Heart right ventricle (tissue), 16 donors: Measurements from ENCODE around the gene JPT1. TPM values are rescaled to one million over a fixed set of nuclear protein-coding genes. Genes with fewer than 3 reads are reported as not detected.
"Not testable (repeated sequence)": the region's sequence is repeated elsewhere in the genome, so short reads cannot be mapped to it uniquely, and the experiment has no call there.

Source experiments
- ATAC-seq, 8 donors: fragments of 200-7000 bp; cut with Tn5 transposase; one replicate each; pipeline ENCODE4 v1.9.1; 2020; ENCODE audit warnings: mild to moderate bottlenecking in 8 of 8, moderate library complexity in 8 of 8, moderate number of reproducible peaks in 1 of 8
- DNase-seq, 2 donors: peaks; one replicate each; pipeline ENCODE4 v3.0.0-alpha.2; 2020
- H3K27ac ChIP-seq, 10 donors: fragments of 200-600 bp; sonication (generic) in 2 of 10; one replicate each; pipeline versions ENCODE4 v1.5.0 to v1.8.0; 2020 to 2022; ENCODE audit warnings: mild to moderate bottlenecking in 3 of 10
- H3K27me3 ChIP-seq, 7 donors: fragments of 200-600 bp; one replicate each; pipeline ENCODE4 v1.8.0; 2021 to 2022; ENCODE audit warnings: mild to moderate bottlenecking in 2 of 7
- H3K36me3 ChIP-seq, 9 donors: fragments of 200-600 bp; sonication (generic) in 1 of 9; one replicate each; pipeline versions ENCODE4 v1.5.0 to v1.8.0; 2020 to 2022; ENCODE audit warnings: mild to moderate bottlenecking in 2 of 9
- H3K4me1 ChIP-seq, 9 donors: fragments of 200-600 bp; sonication (generic) in 1 of 9; one replicate each; pipeline versions ENCODE4 v1.5.0 to v1.8.0; 2020 to 2022; ENCODE audit warnings: mild to moderate bottlenecking in 4 of 9
- H3K4me3 ChIP-seq, 10 donors: fragments of 200-600 bp; sonication (generic) in 2 of 10; one replicate each; pipeline versions ENCODE4 v1.5.0 to v1.8.0; 2020 to 2022; ENCODE audit warnings: mild to moderate bottlenecking in 7 of 10, moderate library complexity in 2 of 10
- H3K9me3 ChIP-seq, 11 donors: fragments of 200-600 bp in 10 of 11; sonication (generic) in 2 of 11; one replicate each; pipeline versions ENCODE4 v1.5.0 to v1.8.0; 2013 to 2022; ENCODE audit warnings: mild to moderate bottlenecking in 2 of 11, control low read depth in 1 of 11, moderate library complexity in 1 of 11
- WGBS, 2 donors: extraction: QIAGEN DNeasy Blood & Tissue Kit; methylation state at CpG; one replicate each; pipeline ENCODE4 v1.1.7; 2013; ENCODE audit warnings: inconsistent platforms in 1 of 2; 5-methylcytosine and 5-hydroxymethylcytosine counted together
- intact Hi-C, 10 donors: fragments of 100-400 bp; cut with DNase I; formaldehyde crosslinking; loops; one replicate each; pipeline versions ENCODE4 v1.11.1 to v1.14.2; 2022
- polyA plus RNA-seq, 2 donors: library from polyadenylated mRNA; stranded (reverse); fragments of 200-250 nt; gene quantifications; one replicate each; pipeline ENCODE4 v1.2.3, GENCODE V29; 2013
- total RNA-seq, 10 donors: library from RNA; stranded (reverse); fragmentation: NEBNext Ultra II Directional in 3 of 10; extraction: Animal tissue kit (Norgen Biotek cat#: 25700) in 3 of 10; gene quantifications; one replicate each; pipeline versions ENCODE4 v1.2.1 to v1.2.4, GENCODE V29; 2021 to 2023
- TF ChIP-seq, protein P1 (sequence below), 9 donors: fragments of 200-600 bp; sonication (generic) in 2 of 9; IDR thresholded peaks; one replicate each; pipeline versions ENCODE4 v1.5.0 to v1.8.0; 2021 to 2022; ENCODE audit warnings: antibody characterized with exemption in 9 of 9, mild to moderate bottlenecking in 5 of 9, moderate library complexity in 1 of 9
- donor health status: Arrhythmogenic right ventricular cardiomyopathy.
- donor health status: ischemic (EF 13 %, LVEDD 7.1; RV severe dilation, severe dysfunction).
- donor health status: healthy with polysubstance abuse.
- donor health status: DM: no; HTN: yes; CAD: no.
- donor health status: DM: no; HTN: no; CAD: no.
- donor health status: ischemic (EF 25% LVEDD 6.9; RV normal size, moderate dysfunction).
- donor health status: ischemic (EF 25% LVEDD 5.7; RV mildly dilated, moderate dysfunction).
- donor health status: healthy.
- donor health status: DM: yes; HTN: yes; CAD: no.
- donor health status: Ischemic cardiomyopathy.
- donor health status: ischemic (EF 35%, LVEDD 5.7; RV mildly dilated, moderate dysfunction).
- donor health status: nonischemic (EF 11% LVEDD 7.7; RV severe dilation, severe dysfunction).
- donor health status: DM: yes; HTN: yes; CAD: no.
- donor health status: PGD.
- donor health status: ischemic (EF 29% LVEDD 5.4; RV normal size, mild dysfunction).
- donor health status: nonischemic (EF 23%, LVEDD 6.1; RV moderate dilation, normal function).

The JPT1 gene
- total and polyA plus RNA-seq, 12 donors = 6.7 to 61.6 (median 14.7) TPM

DNA sequence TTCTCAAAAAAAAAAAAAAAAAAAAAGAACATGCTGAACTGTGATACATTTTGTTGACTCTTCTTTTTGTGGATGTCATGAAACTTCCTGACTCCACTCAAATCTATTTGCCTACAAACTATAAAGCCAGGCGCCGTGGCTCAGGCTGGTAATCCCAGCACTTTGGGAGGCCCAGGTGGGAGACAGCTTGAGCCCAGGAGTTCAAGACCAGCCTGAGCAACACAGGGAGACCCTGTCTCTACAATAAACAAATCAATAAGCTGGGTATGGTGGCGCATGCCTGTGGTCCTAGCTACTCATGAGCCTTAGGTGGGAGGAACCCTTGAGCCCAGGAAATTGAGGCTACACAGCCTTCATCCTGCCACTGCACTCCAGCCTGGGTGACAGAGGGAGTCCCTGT is 21.3 kb downstream of the JPT1 start:
- TF ChIP-seq, protein P1, sequence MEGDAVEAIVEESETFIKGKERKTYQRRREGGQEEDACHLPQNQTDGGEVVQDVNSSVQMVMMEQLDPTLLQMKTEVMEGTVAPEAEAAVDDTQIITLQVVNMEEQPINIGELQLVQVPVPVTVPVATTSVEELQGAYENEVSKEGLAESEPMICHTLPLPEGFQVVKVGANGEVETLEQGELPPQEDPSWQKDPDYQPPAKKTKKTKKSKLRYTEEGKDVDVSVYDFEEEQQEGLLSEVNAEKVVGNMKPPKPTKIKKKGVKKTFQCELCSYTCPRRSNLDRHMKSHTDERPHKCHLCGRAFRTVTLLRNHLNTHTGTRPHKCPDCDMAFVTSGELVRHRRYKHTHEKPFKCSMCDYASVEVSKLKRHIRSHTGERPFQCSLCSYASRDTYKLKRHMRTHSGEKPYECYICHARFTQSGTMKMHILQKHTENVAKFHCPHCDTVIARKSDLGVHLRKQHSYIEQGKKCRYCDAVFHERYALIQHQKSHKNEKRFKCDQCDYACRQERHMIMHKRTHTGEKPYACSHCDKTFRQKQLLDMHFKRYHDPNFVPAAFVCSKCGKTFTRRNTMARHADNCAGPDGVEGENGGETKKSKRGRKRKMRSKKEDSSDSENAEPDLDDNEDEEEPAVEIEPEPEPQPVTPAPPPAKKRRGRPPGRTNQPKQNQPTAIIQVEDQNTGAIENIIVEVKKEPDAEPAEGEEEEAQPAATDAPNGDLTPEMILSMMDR (IDR thresholded peaks at IDR 0.05) = no peak
- WGBS, 2 donors = 97 to 98% methylated on average over 3 of the region's 3 CpGs
- no peak overlapping the region for H3K4me3 ChIP-seq
- no peak for ATAC-seq
- H3K36me3 ChIP-seq = peaks cover 0 to 43% (median 0%) of the 10 kb centered on the region in 9 donors
- intact Hi-C loops = no loop called here
- DNase-seq = no peak
- peaks cover 0 to 21% (median 15%) of the 10 kb centered on the region in 9 donors for H3K4me1 ChIP-seq
- no peaks in the 10 kb centered on the region for H3K27me3 ChIP-seq
- H3K9me3 ChIP-seq = no peaks in the 10 kb centered on the region
- no peak overlapping the region for H3K27ac ChIP-seq

DNA sequence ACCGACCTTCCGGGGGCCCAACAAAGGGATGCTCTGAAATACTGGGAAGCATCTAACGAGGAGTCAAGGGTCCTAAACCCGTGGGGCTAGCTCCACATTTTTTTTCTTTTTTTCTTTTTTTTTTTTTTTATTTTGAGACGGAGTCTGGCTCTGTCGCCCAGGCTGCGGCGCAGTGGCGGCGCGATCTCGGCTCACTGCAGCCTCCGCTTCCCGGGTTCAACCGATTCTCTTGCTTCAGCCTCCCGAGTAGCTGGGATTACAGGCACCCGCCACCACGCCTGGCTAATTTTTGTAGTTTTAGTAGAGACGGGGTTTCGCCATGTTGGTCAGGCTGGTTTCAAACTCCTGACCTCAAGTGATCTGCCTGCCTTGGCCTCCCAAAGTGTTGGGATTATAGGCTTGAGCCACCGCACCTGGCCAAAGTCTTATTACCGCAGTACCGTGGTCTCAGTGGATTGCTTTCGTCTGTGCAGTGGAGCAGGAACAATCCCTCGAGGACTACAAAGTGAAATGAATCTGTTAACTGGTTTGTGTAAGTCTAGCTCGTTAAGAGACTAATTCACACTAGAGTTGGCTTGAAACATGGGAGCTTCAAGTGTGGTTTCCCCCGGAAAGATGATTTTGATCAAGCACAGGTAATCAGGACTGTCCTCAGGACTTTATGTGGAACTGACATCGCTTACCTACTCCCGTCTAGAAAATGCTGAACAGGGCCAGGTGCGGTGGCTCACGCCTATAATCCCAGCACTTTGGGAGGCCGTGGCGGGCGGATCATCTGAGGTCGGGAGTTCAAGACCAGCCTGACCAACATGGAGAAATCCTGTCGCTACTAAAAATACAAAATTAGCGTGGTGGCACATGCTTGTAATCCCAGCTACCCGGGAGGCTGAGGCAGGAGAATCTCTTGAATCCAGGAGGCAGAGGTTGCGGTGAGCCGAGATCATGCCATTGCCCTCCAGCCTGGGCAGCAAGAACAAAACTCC is 22.0 kb downstream of the JPT1 start:
- H3K27ac ChIP-seq = peak overlapping the region; percentile 69 to 95 (median 87)
- intact Hi-C loops = not testable (repeated sequence)

DNA sequence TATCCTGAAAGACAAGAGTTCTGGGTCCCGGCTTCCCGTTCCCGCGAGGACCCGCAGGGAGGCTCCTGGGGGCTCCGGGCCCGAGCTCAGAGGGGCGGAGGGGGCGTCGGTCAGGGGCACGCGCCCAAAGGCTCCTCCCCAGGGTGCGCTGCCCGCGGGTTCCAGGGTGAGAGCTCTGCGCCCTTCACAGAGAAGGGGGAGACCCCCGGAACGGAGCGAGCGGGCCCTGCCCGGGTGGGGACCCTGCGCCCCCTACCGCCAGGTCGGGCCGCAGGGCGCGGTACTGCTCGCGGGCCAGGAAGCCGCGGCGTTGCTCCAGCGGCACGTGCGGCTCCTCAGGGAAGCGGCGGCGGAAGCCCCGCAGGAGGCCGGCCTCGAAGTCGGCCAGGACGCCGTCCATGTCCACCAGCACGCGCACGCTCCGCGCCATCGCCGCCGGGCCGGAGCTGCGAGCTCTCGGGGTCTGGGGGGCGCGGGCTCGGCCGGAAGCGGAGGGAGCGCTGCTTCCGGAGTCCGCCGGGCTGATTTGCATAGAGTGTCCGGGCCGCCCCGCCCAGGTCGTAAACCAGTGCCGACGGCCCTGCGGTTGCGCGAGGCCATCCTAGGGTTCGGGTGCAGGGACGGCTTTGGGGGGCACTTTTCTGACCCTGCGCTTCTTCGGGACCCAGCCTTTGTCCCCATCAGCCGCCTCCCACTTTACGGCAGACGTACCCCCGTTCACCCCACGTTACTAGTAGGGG is 22.9 kb downstream of the JPT1 start, which contains the start of gene NT5C:
NT5C (minus strand) TSS at position 465 of the 740 bp plus-strand sequence; CDS start at position 430, 35 bp downstream.
- Histone ChIP-seq H3K27ac (peak within 1 kb of the TSS; percentile 69 to 95 (median 87)), H3K4me3 (peak within 1 kb of the TSS; percentile 42 to 92 (median 72)), H3K9me3 (no peaks in the 10 kb centered on the region), H3K4me1 (peaks cover 0 to 21% (median 15%) of the 10 kb centered on the region in 9 donors), H3K27me3 (no peaks in the 10 kb centered on the region), H3K36me3 (peaks cover 0 to 38% (median 0%) of the 10 kb centered on the region in 9 donors)
- TF ChIP-seq, protein P1 (IDR thresholded peaks at IDR 0.05) = peak; percentile 33 to 86 (median 76)
- intact Hi-C loops = no loop called here
- DNase-seq (peak; percentile 79 to 82), ATAC-seq (peak; percentile 88 to 95 (median 92))
- WGBS, 2 donors = 0 to 2% methylated on average over 75 to 82 of the region's 82 CpGs

More for the DNA sequence above, 22.0 kb downstream of the JPT1 start:
- peak overlapping the region; percentile 42 to 92 (median 72) for H3K4me3 ChIP-seq
- not testable (repeated sequence) for H3K27me3 ChIP-seq, H3K9me3 ChIP-seq, DNase-seq
- H3K4me1 ChIP-seq = peaks cover 0 to 21% (median 15%) of the 10 kb centered on the region in 9 donors
- H3K36me3 ChIP-seq = peaks cover 0 to 39% (median 0%) of the 10 kb centered on the region in 9 donors
- 83 to 85% methylated on average over 40 of the region's 40 CpGs for WGBS, 2 donors
- ATAC-seq = peak in 1 of 8 donors; percentile 2

DNA sequence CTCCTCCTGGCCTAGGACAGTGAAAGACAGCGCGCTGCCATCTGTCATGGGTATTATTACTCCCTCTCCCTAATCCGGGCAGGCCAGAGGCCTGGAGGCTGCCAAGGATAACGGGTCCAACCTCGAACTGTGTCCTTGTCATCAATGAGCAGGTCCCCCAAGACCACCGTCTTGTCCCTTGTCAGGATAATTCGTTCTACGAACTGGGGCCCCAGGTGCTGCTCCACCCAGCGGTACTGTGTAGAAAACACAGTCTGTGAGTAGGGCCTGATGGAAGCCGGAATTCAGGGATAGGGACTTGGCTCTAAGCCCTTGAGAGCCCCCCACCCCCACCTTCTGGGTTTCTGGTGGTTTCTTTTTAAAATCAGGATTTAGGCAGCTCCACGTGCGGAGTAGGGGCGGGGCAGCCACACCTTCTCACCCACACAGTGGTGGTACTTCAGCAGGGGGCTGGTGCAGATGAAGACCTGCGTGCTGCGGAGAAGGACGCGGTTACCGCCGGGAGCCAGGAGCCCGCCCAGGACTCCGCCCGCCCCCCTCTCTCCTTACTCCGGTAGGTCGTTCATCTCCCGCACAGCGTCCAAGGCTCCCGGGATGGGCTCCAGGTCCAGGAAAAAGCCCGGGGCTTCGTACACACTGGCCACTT is 23.6 kb downstream of the JPT1 start:
- no peaks in the 10 kb centered on the region for H3K9me3 ChIP-seq
- WGBS, 2 donors = 15 to 21% methylated on average over 29 of the region's 29 CpGs
- TF ChIP-seq, protein P1 (IDR thresholded peaks at IDR 0.05) = peak in 5 of 9 donors; percentile 28 to 51 (median 49)
- DNase-seq (peak in 1 of 2 donors; percentile 24), ATAC-seq (peak; percentile 49 to 71 (median 62))
- no peaks in the 10 kb centered on the region for H3K27me3 ChIP-seq
- peak overlapping the region; percentile 42 to 92 (median 72) for H3K4me3 ChIP-seq
- peaks cover 0 to 33% (median 0%) of the 10 kb centered on the region in 9 donors for H3K36me3 ChIP-seq
- peaks cover 0 to 27% (median 15%) of the 10 kb centered on the region in 9 donors for H3K4me1 ChIP-seq
- peak overlapping the region; percentile 69 to 95 (median 87) for H3K27ac ChIP-seq
- intact Hi-C loops = no loop called here
